Gastrocnemius medialis (tissue), 4 donors: Measurements from ENCODE around the gene ZNF747. TPM values are rescaled to one million over a fixed set of nuclear protein-coding genes. Genes with fewer than 3 reads are reported as not detected.

ENCODE experiments used
- ATAC-seq, 2 donors: fragments of 150-250 bp; one replicate each; pipeline ENCODE4 v1.9.1; 2016
- DNase-seq, 2 donors: peaks; one replicate each; pipeline ENCODE4 v3.0.0-alpha.2; 2019
- H3K27ac ChIP-seq, 4 donors: fragments of 200-600 bp; sonication (generic); 1 replicate in 1 of 4; 2 replicates in 3 of 4; pipeline ENCODE4 v1.5.1; 2016 to 2018; ENCODE audit warnings: mild to moderate bottlenecking in 2 of 4, moderate library complexity in 1 of 4
- H3K27me3 ChIP-seq, 3 donors: fragments of 200-600 bp; sonication (generic) in 2 of 3; 1 replicate in 1 of 3; 2 replicates in 2 of 3; pipeline versions ENCODE4 v1.5.1 to v1.6.0; 2016 to 2019; ENCODE audit warnings: mild to moderate bottlenecking in 1 of 3, moderate library complexity in 1 of 3
- H3K36me3 ChIP-seq, 2 donors: fragments of 200-600 bp; sonication (generic) in 1 of 2; one replicate each; pipeline ENCODE4 v1.5.1; 2017 to 2018
- H3K4me1 ChIP-seq, 2 donors: fragments of 200-600 bp; sonication (generic) in 1 of 2; one replicate each; pipeline ENCODE4 v1.5.1; 2016 to 2017; ENCODE audit warnings: mild to moderate bottlenecking in 2 of 2
- H3K4me3 ChIP-seq, 4 donors: fragments of 200-600 bp; sonication (generic) in 3 of 4; 1 replicate in 1 of 4; 2 replicates in 3 of 4; pipeline ENCODE4 v1.5.1; 2016 to 2019; ENCODE audit warnings: mild to moderate bottlenecking in 2 of 4
- H3K9me3 ChIP-seq, 3 donors: fragments of 200-600 bp; sonication (generic) in 2 of 3; 1 replicate in 1 of 3; 2 replicates in 2 of 3; pipeline ENCODE4 v1.5.1; 2016 to 2019
- CTCF ChIP-seq, 5 experiments: fragments of 450-650 bp in 3 of 5; fragments of 200-600 bp in 2 of 5; sonication (generic) in 2 of 5; IDR thresholded peaks in 4 of 5; conservative IDR thresholded peaks in 1 of 5; 1 replicate in 4 of 5; 2 replicates in 1 of 5; pipeline ENCODE4 v1.5.1; 2016 to 2019; ENCODE audit warnings: antibody characterized with exemption in 5 of 5, mild to moderate bottlenecking in 3 of 5, moderate library complexity in 3 of 5
- POLR2A ChIP-seq, 2 donors: fragments of 450-650 bp; IDR thresholded peaks; one replicate each; pipeline ENCODE4 v1.6.1; 2017; ENCODE audit warnings: antibody characterized with exemption in 2 of 2, mild to moderate bottlenecking in 2 of 2, moderate library complexity in 2 of 2
- in situ Hi-C, 4 donors: fragments of 200-750 bp; cut with MboI; loops; one replicate each; pipeline versions ENCODE4 v1.15.0 to v1.8.0; 2017; ENCODE audit warnings: low sequenced_read_pairs in 4 of 4
- intact Hi-C: fragments of 100-400 bp; cut with DNase I; formaldehyde crosslinking; loops from one replicate; pipeline ENCODE4 v1.15.1; 2023; ENCODE audit warnings: low total_unique reads
- total RNA-seq, 4 donors: library from RNA; depleted of rRNA; stranded (reverse); fragments of >200 nt; gene quantifications; one replicate each; pipeline versions ENCODE4 v1.1.0 to v1.2.3, GENCODE V29; 2016

Gene ZNF747
- total RNA-seq, 4 donors from 2014 or later = 8.6 to 17.5 (median 13.1) TPM

GRCh38 chr16:30511509-30511908 is 23.1 kb downstream of the ZNF747 start:
- Histone ChIP-seq H3K4me3 (no peak overlapping the region), H3K4me1 (no peaks in the 10 kb centered on the region), H3K9me3 (no peaks in the 10 kb centered on the region), H3K36me3 (no peaks in the 10 kb centered on the region), H3K27ac (no peak overlapping the region), H3K27me3 (no peaks in the 10 kb centered on the region)
- in situ Hi-C loops (loop anchor here in 1 of 4 donors (10.0 kb wide), 1 partner anchor 47 kb away; no protein-coding TSS in a partner anchor), intact Hi-C loops (no loop called here)
- TF ChIP-seq CTCF (IDR thresholded peaks at IDR 0.05 in 4 of 5, conservative IDR thresholded peaks at IDR 0.05 in 1 of 5) = no peak
- no peak for TF ChIP-seq POLR2A (IDR thresholded peaks at IDR 0.05)
- DNase-seq (no peak), ATAC-seq (no peak)

- intact Hi-C loops = no loop called here
- no peak for TF ChIP-seq POLR2A (IDR thresholded peaks at IDR 0.05)
- TF ChIP-seq CTCF (IDR thresholded peaks at IDR 0.05 in 4 of 5, conservative IDR thresholded peaks at IDR 0.05 in 1 of 5) = no peak
- Histone ChIP-seq H3K9me3 (no peaks in the 10 kb centered on the region), H3K4me1 (no peaks in the 10 kb centered on the region), H3K36me3 (no peaks in the 10 kb centered on the region), H3K27ac (no peak overlapping the region), H3K27me3 (no peaks in the 10 kb centered on the region), H3K4me3 (no peak overlapping the region)
- DNase-seq = no peak
- in situ Hi-C loops = loop anchor here in 1 of 4 donors (10.0 kb wide), 1 partner anchor 46 kb away; no protein-coding TSS in a partner anchor
- ATAC-seq = no peak
These were observed 24.2 kb downstream of the ZNF747 start for GRCh38 chr16:30510376-30510938.

GRCh38 chr16:30509081-30509765 is 25.4 kb downstream of the ZNF747 start:
- no peak for ATAC-seq
- Histone ChIP-seq H3K27me3 (no peaks in the 10 kb centered on the region), H3K4me1 (no peaks in the 10 kb centered on the region), H3K27ac (no peak overlapping the region), H3K36me3 (no peaks in the 10 kb centered on the region), H3K4me3 (no peak overlapping the region), H3K9me3 (no peaks in the 10 kb centered on the region)
- intact Hi-C loops = no loop called here
- no peak for DNase-seq
- in situ Hi-C loops = no loop called here
- TF ChIP-seq POLR2A (IDR thresholded peaks at IDR 0.05) = no peak
- no peak for TF ChIP-seq CTCF (IDR thresholded peaks at IDR 0.05 in 4 of 5, conservative IDR thresholded peaks at IDR 0.05 in 1 of 5)

- H3K27me3 ChIP-seq = no peaks in the 10 kb centered on the region
- ATAC-seq (no peak), DNase-seq (no peak)
- no peaks in the 10 kb centered on the region for H3K9me3 ChIP-seq
- intact Hi-C loops (no loop called here), in situ Hi-C loops (no loop called here)
- TF ChIP-seq POLR2A (IDR thresholded peaks at IDR 0.05) (no peak), CTCF (IDR thresholded peaks at IDR 0.05 in 4 of 5, conservative IDR thresholded peaks at IDR 0.05 in 1 of 5) (no peak)
- H3K4me3 ChIP-seq = no peak overlapping the region
- no peaks in the 10 kb centered on the region for H3K36me3 ChIP-seq
- H3K27ac ChIP-seq = no peak overlapping the region
- H3K4me1 ChIP-seq = no peaks in the 10 kb centered on the region
These were observed 31.0 kb downstream of the ZNF747 start for GRCh38 chr16:30503403-30504296.
